Activated CD8-positive, alpha-beta T cell treated with anti-CD3 and anti-CD28 coated beads, Interleukin-2, amount 10 ng/mL, durations not matched to agents 7 days and 5 days (primary cell): ENCODE results near the gene ATP1B3. TPM values are rescaled to one million over a fixed set of nuclear protein-coding genes. Genes with fewer than 3 reads are reported as not detected.
"Not testable (repeated sequence)": the region's sequence is repeated elsewhere in the genome, so short reads cannot be mapped to it uniquely, and the experiment has no call there.

Experiments used
- ATAC-seq: fragments of 150-1000 bp; cut with Tn5 transposase; one replicate; pipeline ENCODE4 v1.10.0; 2021; ENCODE audit warnings: moderate library complexity
- CTCF ChIA-PET: fragments of 350-600 bp; sonication (Branson Sonifier 250); formaldehyde crosslinking; loops from one replicate; lab custom pipeline; 2021; ENCODE audit warnings: antibody characterized with exemption; lab: Charles Lee
- POLR2A ChIA-PET: fragments of 350-600 bp; sonication (Branson Sonifier 250); formaldehyde crosslinking; loops from one replicate; lab custom pipeline; 2021; ENCODE audit warnings: antibody characterized with exemption; lab: Charles Lee
- DNase-seq: peaks from one replicate; pipeline ENCODE4 v3.0.0-alpha.2; 2020
- H3K27ac Mint-ChIP-seq: one replicate; pipeline ENCODE4 v1.8.0; 2021; ENCODE audit warnings: mild to moderate bottlenecking, mixed read lengths
- H3K27me3 Mint-ChIP-seq: one replicate; pipeline ENCODE4 v1.8.0; 2021; ENCODE audit warnings: low read depth, mixed read lengths
- H3K36me3 Mint-ChIP-seq: one replicate; pipeline ENCODE4 v1.8.0; 2021; ENCODE audit warnings: low read depth, mixed read lengths
- H3K4me1 Mint-ChIP-seq: one replicate; pipeline ENCODE4 v1.8.0; 2021; ENCODE audit warnings: low read depth, mixed read lengths
- H3K4me3 Mint-ChIP-seq: one replicate; pipeline ENCODE4 v1.8.0; 2021; ENCODE audit warnings: mild to moderate bottlenecking, mixed read lengths
- H3K9me3 Mint-ChIP-seq: one replicate; pipeline ENCODE4 v1.8.0; 2022; ENCODE audit warnings: mixed read lengths; ENCODE audit not compliant: insufficient read depth
- total RNA-seq, 2 experiments: library from RNA; stranded (reverse); gene quantifications; one replicate each; pipeline ENCODE4 v1.2.3, GENCODE V29; 2021

ATP1B3 gene
- total RNA-seq, 2 experiments from 2014 or later, result 108 to 122 TPM

DNA sequence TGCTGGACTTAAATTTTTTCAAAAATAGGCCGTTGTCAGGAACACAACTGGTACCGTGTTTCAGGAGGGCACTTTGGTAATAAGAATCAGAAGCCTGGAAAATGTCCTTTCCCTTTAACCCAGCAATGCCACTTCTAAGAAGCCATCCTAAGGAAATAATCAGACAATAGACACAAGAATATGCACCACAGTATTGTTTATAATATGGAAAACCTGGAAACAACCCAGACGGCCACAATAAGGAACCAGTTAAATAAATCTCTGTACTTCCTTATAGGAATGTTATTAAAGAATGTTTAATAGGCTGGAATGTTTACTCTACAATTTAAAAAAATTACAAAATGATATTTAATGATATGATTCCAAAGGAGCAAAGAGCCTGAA lies 30.4 kb upstream of the ATP1B3 start:
- CTCF ChIA-PET, result interaction anchor here (1.3 kb wide), 1 partner anchor 108 kb away, joined by 7 read pairs; the partner anchor contains the start of gene RNF7
- peaks cover 6% of the 10 kb centered on the region for H3K27me3 Mint-ChIP-seq
- H3K9me3 Mint-ChIP-seq, result no peaks in the 10 kb centered on the region
- DNase-seq (no peak), ATAC-seq (no peak)
- peaks cover 8% of the 10 kb centered on the region for H3K4me1 Mint-ChIP-seq
- H3K36me3 Mint-ChIP-seq, result no peaks in the 10 kb centered on the region
- H3K27ac Mint-ChIP-seq, result no peak overlapping the region
- no peak overlapping the region for H3K4me3 Mint-ChIP-seq
- POLR2A ChIA-PET, result no interaction called here

DNA sequence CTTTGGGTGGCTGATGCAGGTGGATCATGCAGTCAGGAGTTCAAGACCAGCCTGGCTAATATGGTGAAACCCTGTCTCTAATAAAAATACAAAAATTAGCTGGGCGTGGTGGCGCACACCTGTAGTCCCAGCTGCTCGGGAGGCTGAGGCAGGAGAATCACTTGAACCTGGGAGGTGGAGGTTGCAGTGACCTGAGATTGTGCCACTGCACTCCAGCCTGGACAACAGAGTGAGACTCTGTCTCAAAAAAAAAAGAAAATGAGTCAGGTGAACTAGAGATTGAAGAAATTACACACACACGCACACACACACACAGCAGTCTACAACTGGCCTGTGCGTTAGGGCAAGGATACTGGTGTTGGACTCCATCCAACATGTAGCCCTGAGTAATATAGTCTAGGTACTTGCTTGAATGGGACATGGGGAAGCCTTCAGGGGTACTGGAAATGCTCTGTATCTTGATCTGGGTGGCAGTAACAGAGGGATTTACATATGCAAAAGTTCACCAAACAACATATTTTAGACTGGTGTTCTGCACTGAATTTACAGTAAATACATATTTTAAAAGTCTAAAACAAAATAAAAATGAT lies 28.2 kb upstream of the ATP1B3 start:
- H3K4me1 Mint-ChIP-seq, H3K9me3 Mint-ChIP-seq, H3K36me3 Mint-ChIP-seq, DNase-seq, H3K27me3 Mint-ChIP-seq, ATAC-seq, H3K27ac Mint-ChIP-seq, H3K4me3 Mint-ChIP-seq, POLR2A ChIA-PET: not testable (repeated sequence)
- CTCF ChIA-PET, result interaction anchor here (2.1 kb wide), 1 partner anchor 27 kb away, joined by 7 read pairs; no protein-coding TSS in a partner anchor

- Mint-ChIP-seq H3K9me3 (no peaks in the 10 kb centered on the region), H3K4me1 (peaks cover 4% of the 10 kb centered on the region), H3K27ac (no peak overlapping the region), H3K36me3 (no peaks in the 10 kb centered on the region), H3K4me3 (no peak overlapping the region), H3K27me3 (peaks cover 9% of the 10 kb centered on the region)
- DNase-seq, result no peak
- ChIA-PET CTCF (interaction anchor here (0.8 to 2.1 kb wide), 5 partner anchors 8 to 243 kb away, joined by 3 to 7 read pairs (median 3); partner anchors contain the start of gene RNF7), POLR2A (no interaction called here)
- ATAC-seq, result no peak
These were observed 27.2 kb upstream of the ATP1B3 start for GRCh38 chr3:141849056-141849815.

GRCh38 chr3:141851411-141851810 lies 25.0 kb upstream of the ATP1B3 start:
- H3K27ac Mint-ChIP-seq, result no peak overlapping the region
- H3K27me3 Mint-ChIP-seq, result peaks cover 9% of the 10 kb centered on the region
- no peaks in the 10 kb centered on the region for H3K36me3 Mint-ChIP-seq
- ChIA-PET CTCF (interaction anchor here (1.7 kb wide), 1 partner anchor 24 kb away, joined by 6 read pairs; no protein-coding TSS in a partner anchor), POLR2A (no interaction called here)
- H3K4me3 Mint-ChIP-seq, result no peak overlapping the region
- DNase-seq (no peak), ATAC-seq (no peak)
- H3K9me3 Mint-ChIP-seq, result no peaks in the 10 kb centered on the region
- peaks cover 4% of the 10 kb centered on the region for H3K4me1 Mint-ChIP-seq

GRCh38 chr3:141853081-141853601 lies 23.3 kb upstream of the ATP1B3 start:
- Mint-ChIP-seq H3K4me1 (peaks cover 4% of the 10 kb centered on the region), H3K4me3 (no peak overlapping the region), H3K9me3 (no peaks in the 10 kb centered on the region), H3K36me3 (no peaks in the 10 kb centered on the region), H3K27ac (no peak overlapping the region), H3K27me3 (peaks cover 9% of the 10 kb centered on the region)
- ChIA-PET CTCF (no interaction called here), POLR2A (no interaction called here)
- no peak for ATAC-seq
- no peak for DNase-seq

DNA sequence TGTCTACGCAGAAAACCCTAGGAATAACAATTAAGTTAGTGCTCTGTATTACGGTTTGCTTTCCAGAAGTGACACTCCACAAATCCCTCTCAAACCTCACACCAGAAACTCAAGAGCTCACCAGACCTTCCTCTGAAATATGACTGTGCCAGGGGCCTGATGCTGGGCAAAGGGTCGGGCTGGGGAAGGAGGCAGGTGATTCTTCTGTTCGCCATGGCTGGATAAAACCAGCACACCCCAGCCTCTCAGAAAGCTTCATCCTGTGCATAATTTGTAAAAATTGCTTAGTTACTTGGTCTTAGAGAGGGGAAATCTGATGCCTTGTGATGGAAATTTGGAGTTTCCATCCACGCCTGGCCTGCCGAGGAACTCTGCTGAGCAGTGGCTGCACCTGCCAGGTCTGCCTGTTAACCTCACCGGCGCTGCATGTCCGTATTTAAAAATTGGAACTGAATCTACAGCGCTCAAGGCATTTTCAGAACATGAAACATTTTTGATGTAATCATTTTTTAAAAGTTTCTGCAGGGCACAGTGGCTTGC lies 22.7 kb upstream of the ATP1B3 start:
- H3K36me3 Mint-ChIP-seq, result no peaks in the 10 kb centered on the region
- no peak overlapping the region for H3K4me3 Mint-ChIP-seq
- no peak overlapping the region for H3K27ac Mint-ChIP-seq
- H3K9me3 Mint-ChIP-seq, result no peaks in the 10 kb centered on the region
- ATAC-seq (no peak), DNase-seq (no peak)
- peaks cover 12% of the 10 kb centered on the region for H3K27me3 Mint-ChIP-seq
- CTCF ChIA-PET, result no interaction called here
- peaks cover 4% of the 10 kb centered on the region for H3K4me1 Mint-ChIP-seq
- POLR2A ChIA-PET, result no interaction called here

DNA sequence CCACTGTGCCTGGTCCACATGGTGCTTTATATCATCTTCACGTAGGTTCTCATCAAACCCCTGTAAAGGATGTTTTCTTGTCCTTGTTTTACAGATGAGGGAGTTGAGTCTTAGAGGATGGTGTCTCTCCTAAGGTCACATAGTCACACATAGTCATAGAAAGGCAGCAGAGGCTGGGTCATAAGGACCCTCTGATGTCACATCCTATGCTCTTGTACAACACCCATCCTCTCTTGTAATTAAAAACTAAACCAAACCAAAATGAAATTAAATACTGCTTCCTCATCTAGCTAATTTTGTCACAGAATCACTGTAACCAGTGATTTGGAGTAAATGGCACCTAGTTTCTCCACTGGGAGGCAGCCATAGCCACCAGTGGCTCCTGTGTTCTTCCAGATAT lies 21.8 kb upstream of the ATP1B3 start:
- no peak for ATAC-seq
- H3K27ac Mint-ChIP-seq, result no peak overlapping the region

GRCh38 chr3:141858312-141858711 lies 18.1 kb upstream of the ATP1B3 start:
- ChIA-PET POLR2A (interaction anchor here (1.0 kb wide), 1 partner anchor 17 kb away, joined by 3 read pairs; no protein-coding TSS in a partner anchor), CTCF (no interaction called here)
- no peak overlapping the region for H3K4me3 Mint-ChIP-seq
- H3K4me1 Mint-ChIP-seq, result no peaks in the 10 kb centered on the region
- no peak for DNase-seq
- H3K27me3 Mint-ChIP-seq, result peaks cover 5% of the 10 kb centered on the region
- H3K36me3 Mint-ChIP-seq, result no peaks in the 10 kb centered on the region
- no peaks in the 10 kb centered on the region for H3K9me3 Mint-ChIP-seq
- ATAC-seq, result no peak
- no peak overlapping the region for H3K27ac Mint-ChIP-seq

More for the DNA sequence above, 21.8 kb upstream of the ATP1B3 start:
- H3K27me3 Mint-ChIP-seq, result peaks cover 9% of the 10 kb centered on the region
- H3K4me1 Mint-ChIP-seq, result no peaks in the 10 kb centered on the region
- H3K9me3 Mint-ChIP-seq, result no peaks in the 10 kb centered on the region
- POLR2A ChIA-PET, result interaction anchor here (0.6 kb wide), 1 partner anchor 52 kb away, joined by 3 read pairs; no protein-coding TSS in a partner anchor
- no peak for DNase-seq
- no peaks in the 10 kb centered on the region for H3K36me3 Mint-ChIP-seq
- no peak overlapping the region for H3K4me3 Mint-ChIP-seq
- CTCF ChIA-PET, result no interaction called here

DNA sequence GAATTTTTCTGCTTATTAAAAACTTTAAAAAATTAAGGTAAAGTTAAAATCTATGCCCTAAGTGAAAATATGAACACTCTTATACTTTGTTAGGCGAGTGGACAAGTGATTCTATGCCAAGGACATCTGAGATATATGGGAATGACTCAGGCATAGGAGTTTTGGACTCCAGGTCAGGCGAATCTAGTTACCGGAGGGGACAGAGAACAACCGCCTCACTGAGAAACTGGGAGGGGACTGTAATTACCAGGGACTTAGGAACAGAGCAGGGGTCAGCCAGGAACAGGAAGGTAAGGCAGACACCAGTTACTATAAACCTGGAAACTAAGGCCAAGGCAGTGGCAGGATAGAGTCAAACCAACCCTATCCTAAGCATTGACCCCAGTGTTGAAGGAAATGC lies 16.8 kb upstream of the ATP1B3 start:
- no peaks in the 10 kb centered on the region for H3K9me3 Mint-ChIP-seq
- H3K36me3 Mint-ChIP-seq, result no peaks in the 10 kb centered on the region
- peaks cover 5% of the 10 kb centered on the region for H3K27me3 Mint-ChIP-seq
- DNase-seq (no peak), ATAC-seq (no peak)
- CTCF ChIA-PET, result interaction anchor here (0.5 kb wide), 1 partner anchor 16 kb away, joined by 4 read pairs; no protein-coding TSS in a partner anchor
- POLR2A ChIA-PET, result no interaction called here
- no peaks in the 10 kb centered on the region for H3K4me1 Mint-ChIP-seq
- H3K27ac Mint-ChIP-seq, result no peak overlapping the region
- H3K4me3 Mint-ChIP-seq, result no peak overlapping the region

DNA sequence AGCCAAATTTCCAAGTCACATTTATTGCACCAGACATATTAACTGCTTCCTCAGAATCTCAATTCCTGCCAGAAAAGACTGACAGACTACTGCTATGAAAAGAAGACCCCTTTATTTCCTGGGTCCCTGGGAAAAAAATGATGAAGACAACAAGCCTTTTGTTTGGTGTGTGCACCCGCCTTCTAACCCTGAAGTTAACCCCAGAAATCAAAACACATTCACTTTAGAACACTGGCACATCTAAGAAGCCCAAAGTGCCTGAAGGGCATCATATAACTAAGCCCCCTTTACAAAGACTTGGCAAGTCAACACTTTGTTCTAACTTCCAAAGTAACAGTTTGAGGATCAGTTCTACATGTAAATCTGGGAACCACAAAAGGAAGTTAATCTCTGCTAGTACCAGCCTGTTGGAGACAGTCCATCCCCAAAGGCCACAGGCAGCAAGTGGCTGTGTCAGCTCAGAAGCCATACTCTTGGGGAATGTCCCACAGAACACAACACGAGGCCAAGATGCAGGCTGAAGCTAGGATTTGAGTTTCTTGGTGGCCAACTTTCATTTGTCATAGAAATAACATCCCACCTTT lies 16.3 kb upstream of the ATP1B3 start:
- no peak for ATAC-seq

DNA sequence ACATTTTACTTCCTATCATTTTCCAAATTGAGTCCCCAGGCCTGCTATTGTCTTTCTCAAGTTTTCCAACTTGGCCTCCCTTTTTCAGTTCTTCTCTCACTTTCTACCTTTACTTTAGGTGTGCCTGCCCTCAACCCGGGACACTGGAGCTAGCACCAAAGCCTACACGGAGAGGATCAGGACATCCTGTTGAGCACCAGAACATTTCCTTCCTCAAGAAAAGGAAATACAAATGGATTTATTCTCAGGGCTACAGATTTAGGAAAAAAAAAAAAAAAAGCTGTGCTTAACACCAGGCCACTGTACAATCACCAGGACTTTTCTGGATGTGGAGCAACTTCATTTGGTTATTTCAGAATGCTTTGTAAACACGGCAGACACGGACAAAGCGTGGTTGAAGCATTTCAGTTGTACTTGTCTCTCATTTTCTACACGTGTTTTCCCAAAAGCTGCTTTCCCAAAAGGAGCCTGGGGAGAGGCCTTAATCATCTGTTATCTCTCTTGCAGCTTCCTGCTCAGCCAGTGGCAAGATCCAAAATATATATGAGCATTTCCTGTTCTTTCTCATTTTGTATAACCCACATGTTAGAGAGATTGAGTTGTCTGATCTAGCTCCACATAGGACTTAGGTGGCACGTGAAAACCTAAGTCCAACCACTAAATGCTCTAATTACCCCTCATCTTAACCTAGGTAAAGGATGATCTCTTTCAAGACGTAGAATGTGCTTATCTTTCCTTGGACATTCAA lies 15.5 kb upstream of the ATP1B3 start:
- Mint-ChIP-seq H3K4me1 (no peaks in the 10 kb centered on the region), H3K27ac (no peak overlapping the region), H3K9me3 (no peaks in the 10 kb centered on the region), H3K36me3 (no peaks in the 10 kb centered on the region), H3K27me3 (peaks cover 5% of the 10 kb centered on the region), H3K4me3 (no peak overlapping the region)
- no peak for DNase-seq
- ChIA-PET CTCF (interaction anchor here (0.7 to 1.3 kb wide), 3 partner anchors 15 to 259 kb away, joined by 3 to 6 read pairs (median 4); partner anchors contain the start of genes ATP1B3 and RNF7), POLR2A (interaction anchor here (0.6 kb wide), 1 partner anchor 234 kb away, joined by 3 read pairs; no protein-coding TSS in a partner anchor)
- no peak for ATAC-seq

More for the DNA sequence above, 16.3 kb upstream of the ATP1B3 start:
- H3K27me3 Mint-ChIP-seq, result peaks cover 5% of the 10 kb centered on the region
- no peak overlapping the region for H3K4me3 Mint-ChIP-seq
- no peaks in the 10 kb centered on the region for H3K9me3 Mint-ChIP-seq
- no peaks in the 10 kb centered on the region for H3K4me1 Mint-ChIP-seq
- H3K36me3 Mint-ChIP-seq, result no peaks in the 10 kb centered on the region
- no peak overlapping the region for H3K27ac Mint-ChIP-seq
- no peak for DNase-seq
- ChIA-PET CTCF (interaction anchor here (0.7 to 1.3 kb wide), 2 partner anchors 121 to 260 kb away, joined by 3 to 4 read pairs; partner anchors contain the start of gene RNF7), POLR2A (no interaction called here)
